Coronary artery (tissue), 2 donors: ENCODE data around the gene TMEM131L.
A peak's percentile ranks its signal among the peaks of the same experiment; 100 is the strongest.
"Not testable (repeated sequence)": the region's sequence is repeated elsewhere in the genome, so short reads cannot be mapped to it uniquely, and the experiment has no call there.

Experiments
- DNase-seq: peaks from one replicate; pipeline ENCODE4 v3.0.0-alpha.2; 2017; ENCODE audit warnings: low spot score
- H3K27ac ChIP-seq, 2 donors: fragments of 200-600 bp; sonication (generic); one replicate each; pipeline ENCODE4 v1.5.1; 2016 to 2019
- H3K4me3 ChIP-seq: fragments of 200-600 bp; sonication (generic); 2 replicates; pipeline ENCODE4 v1.5.1; 2016; ENCODE audit warnings: mild to moderate bottlenecking, moderate library complexity
- TF ChIP-seq, protein P1 (sequence below): fragments of 200-600 bp; sonication (generic); IDR thresholded peaks from one replicate; pipeline ENCODE4 v1.5.1; 2019; ENCODE audit warnings: antibody characterized with exemption

Gene TMEM131L

DNA sequence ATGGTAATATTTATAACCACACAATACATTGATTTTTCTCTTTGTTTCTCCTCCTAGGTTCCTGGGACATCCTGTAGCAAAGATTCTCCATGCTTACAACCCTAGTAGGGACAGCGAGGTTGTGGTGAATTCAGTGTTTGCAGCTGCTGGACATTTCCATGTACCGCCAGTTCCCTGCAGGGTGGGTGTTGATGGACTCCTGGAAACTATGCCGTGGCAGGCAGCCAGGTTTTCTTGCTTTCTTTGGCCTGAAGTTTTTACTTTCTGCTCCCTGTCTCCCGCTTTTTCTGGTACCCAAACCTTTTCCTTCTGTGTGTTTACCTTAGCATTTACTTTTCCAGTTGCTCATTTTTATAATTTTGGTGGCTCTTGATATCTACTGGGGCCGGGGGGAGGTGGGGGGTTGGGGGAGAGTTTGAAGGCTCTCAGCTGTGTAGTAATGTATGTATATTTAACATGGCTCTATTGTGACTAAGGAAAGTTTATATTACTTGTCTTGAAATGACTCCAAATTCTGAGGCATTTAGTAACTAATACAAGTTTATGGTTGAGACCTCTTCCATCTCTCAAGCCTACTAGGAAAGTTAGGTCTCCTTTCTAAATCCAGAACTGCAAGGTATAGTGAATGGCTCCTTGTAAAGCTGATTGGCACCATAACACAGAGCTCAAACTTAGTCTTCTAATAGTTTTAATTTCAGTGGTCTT is 89.7 kb downstream of the TMEM131L start:
- no peak overlapping the region for H3K4me3 ChIP-seq
- peak; percentile 88 for DNase-seq
- peak overlapping the region; percentile 61 to 84 for H3K27ac ChIP-seq
- TF ChIP-seq, protein P1, sequence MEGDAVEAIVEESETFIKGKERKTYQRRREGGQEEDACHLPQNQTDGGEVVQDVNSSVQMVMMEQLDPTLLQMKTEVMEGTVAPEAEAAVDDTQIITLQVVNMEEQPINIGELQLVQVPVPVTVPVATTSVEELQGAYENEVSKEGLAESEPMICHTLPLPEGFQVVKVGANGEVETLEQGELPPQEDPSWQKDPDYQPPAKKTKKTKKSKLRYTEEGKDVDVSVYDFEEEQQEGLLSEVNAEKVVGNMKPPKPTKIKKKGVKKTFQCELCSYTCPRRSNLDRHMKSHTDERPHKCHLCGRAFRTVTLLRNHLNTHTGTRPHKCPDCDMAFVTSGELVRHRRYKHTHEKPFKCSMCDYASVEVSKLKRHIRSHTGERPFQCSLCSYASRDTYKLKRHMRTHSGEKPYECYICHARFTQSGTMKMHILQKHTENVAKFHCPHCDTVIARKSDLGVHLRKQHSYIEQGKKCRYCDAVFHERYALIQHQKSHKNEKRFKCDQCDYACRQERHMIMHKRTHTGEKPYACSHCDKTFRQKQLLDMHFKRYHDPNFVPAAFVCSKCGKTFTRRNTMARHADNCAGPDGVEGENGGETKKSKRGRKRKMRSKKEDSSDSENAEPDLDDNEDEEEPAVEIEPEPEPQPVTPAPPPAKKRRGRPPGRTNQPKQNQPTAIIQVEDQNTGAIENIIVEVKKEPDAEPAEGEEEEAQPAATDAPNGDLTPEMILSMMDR = no peak

DNA sequence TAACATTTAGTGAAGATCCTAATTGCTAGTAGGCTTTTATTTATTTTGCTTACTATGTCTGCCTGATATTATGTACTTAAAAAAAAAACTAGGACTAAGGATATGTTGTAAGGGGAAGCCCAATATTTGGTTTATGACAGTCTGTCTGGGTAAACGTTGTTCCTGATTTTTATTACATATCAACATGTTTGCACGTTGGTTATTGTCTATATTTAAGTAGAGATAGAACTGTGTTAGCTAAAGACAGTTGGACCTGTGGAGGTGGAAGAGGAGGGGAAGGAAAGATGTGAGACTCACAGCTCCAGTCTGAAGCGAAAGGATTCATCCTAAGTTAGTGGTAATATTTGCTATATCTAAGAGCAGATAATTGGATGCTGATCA is 90.3 kb downstream of the TMEM131L start:
- peak overlapping the region; percentile 61 to 84 for H3K27ac ChIP-seq

DNA sequence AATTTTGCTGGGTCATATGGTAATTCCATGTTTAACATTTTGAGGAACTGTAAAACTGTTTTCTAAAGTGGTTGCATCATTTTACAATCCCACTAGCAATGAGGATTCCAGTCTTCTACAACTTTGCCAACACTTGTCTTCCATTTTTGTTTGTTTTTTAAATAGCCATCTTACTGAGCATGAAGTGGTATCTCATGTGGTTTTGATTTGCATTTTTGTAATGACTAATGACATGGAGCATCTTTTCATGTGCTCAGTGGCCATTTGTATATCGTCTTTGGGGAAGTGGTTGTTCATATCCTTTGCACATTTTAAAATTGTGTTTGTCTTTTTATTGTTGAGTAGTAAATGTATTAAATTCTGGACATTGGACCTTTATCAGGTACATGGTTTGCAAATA is 94.7 kb downstream of the TMEM131L start:
- DNase-seq = no peak
- Histone ChIP-seq H3K4me3 (no peak overlapping the region), H3K27ac (no peak overlapping the region)
- TF ChIP-seq, protein P1 = no peak

More for the DNA sequence above, 90.3 kb downstream of the TMEM131L start:
- DNase-seq = no peak
- H3K4me3 ChIP-seq = no peak overlapping the region
- TF ChIP-seq, protein P1 = no peak

DNA sequence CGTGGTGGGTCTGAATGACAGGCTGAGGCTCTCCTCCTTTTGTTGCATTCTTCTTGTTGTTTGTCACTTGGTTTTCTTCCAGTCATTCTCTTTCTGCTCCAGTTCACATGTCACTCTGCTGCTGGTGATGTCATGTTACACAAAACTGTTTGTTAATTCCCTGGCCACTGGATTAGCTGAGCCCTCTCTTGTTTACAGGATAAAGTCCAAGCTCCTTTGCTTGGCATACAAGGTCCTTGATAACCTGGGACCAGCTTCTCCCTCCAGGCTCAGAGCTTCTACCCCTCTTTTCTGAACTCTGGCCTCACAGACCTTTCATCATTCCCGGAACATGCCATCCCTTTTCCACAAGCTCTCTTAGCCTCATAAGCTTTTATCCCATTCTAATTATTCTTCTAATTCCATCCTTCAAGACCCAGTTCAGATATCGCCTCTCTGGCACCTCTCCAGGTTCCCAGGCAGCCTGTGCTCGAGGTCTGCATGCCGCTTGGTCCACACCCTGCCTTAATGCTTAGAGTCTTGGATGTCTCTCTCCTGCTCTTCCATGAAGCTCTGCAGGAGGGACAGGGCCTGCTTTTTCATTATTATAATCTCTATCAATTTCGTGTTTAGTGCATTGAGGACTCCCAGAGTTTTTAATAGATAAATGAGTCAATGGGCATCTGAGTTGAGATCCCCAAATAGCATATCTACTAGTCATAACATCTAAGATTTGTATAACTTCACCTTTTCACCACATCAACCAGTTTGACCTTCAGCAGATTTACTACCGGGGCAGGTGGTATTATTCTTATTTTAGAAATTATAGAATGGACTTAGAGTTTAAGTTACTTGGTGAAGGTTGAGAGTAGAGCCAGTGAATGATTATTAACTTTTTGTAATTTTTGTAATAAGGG is 98.7 kb downstream of the TMEM131L start:
- H3K27ac ChIP-seq = peak overlapping the region; percentile 39 to 44

DNA sequence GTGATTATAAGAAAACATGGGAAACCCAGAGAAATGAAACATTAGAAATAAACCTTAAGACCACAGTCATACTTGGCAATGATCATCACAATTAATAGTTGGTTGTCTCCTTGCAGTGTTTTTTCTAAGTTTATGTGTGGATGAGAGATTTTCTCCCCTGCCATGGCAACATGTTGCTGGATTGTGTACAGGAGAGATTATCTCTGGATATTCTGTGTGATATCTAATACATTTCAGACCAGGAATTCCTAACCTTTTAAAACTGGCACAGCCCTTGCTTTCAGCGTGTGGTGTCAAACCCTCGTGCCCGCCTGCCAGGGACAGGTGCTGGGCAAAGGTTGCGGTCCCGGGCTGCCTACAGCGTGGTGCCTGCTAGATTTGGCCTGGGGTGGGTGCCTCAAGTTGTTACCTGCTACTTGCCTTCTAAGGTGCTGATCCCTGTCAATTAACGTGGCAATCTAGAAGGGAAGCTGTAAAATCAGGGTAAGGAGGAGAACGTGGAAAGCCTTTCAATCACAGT is 100.5 kb downstream of the TMEM131L start:
- Histone ChIP-seq H3K4me3 (no peak overlapping the region), H3K27ac (peak overlapping the region in 1 of 2 donors; percentile 61)
- no peak for DNase-seq
- TF ChIP-seq, protein P1 = no peak

More for the DNA sequence above, 98.7 kb downstream of the TMEM131L start:
- H3K4me3 ChIP-seq = no peak overlapping the region
- TF ChIP-seq, protein P1 = no peak
- DNase-seq = no peak

DNA sequence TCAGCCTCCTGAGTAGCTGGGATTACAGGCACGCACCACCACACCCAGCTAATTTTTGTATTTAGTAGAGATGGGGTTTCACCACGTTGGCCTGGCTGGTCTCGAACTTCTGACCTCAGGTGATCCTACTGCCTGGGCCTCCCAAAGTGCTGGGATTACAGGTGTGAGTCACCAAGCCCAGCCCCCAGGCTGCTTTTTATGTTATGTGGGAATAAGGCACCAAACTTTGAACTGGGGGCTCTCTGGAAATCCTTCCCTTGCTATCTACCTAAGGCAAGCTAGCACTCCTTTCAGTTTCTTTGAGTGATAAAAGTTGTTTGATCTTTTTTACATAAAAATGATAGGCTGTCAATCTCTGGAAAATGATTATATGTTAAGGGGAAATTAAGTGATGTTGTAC is 101.5 kb downstream of the TMEM131L start:
- H3K27ac ChIP-seq = peak overlapping the region; percentile 11 to 15

DNA sequence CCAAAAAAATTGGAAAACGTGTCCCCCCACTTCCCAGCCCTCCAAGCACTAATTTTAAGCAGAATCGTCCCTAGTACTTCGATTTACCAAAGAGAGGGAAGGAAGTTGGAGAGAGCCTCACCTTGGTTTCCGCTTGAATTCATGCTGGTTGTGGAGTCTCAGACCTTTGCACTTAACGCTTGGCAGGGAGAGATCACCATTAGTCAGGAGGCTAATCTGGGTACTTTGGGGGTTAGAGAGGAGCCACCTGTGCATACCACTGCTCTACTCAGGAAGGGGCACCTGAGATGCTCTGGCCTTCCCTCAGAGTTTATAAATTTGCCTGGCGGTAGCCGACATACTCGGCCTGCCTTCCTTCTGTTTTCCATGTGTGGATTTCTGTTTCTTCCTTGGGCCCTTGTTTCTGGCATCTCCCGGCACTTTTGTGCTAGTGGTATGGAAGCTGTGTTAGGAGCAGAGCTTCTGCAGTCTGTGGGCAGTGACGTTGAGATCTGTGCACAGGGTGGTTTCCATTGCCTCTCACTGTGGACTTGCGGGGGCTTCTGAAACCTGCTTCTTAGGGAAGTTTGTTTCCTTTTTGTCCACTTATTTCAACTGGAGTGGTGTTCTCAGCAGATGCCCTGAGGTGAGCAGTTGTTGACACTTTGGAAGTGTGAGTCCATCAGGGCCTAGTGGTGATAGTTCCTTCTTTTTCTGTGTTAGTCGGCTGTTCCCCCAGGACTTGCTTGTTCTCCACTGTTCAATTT is 104.2 kb downstream of the TMEM131L start:
- peak overlapping the region; percentile 1 to 33 for H3K27ac ChIP-seq
- no peak overlapping the region for H3K4me3 ChIP-seq
- TF ChIP-seq, protein P1 = no peak
- DNase-seq = no peak

More for the DNA sequence above, 101.5 kb downstream of the TMEM131L start:
- not testable (repeated sequence) for H3K4me3 ChIP-seq, DNase-seq
